HEK293T (cell line): Measurements from ENCODE around the gene FCN2.

Experiments used
- CTCF ChIA-PET: fragments of 350-600 bp; formaldehyde crosslinking; extraction: SDS; loops from one replicate; lab custom pipeline; 2021; ENCODE audit warnings: antibody characterized with exemption, inconsistent platforms; lab: Yijun Ruan, JAX
- POLR2A ChIA-PET: fragments of 350-600 bp; formaldehyde crosslinking; extraction: SDS; loops from one replicate; lab custom pipeline; 2020; ENCODE audit warnings: antibody characterized with exemption, inconsistent platforms; lab: Yijun Ruan, JAX
- DNase-seq: peaks from one replicate; pipeline ENCODE4 v3.0.0; 2012; ENCODE audit warnings: mixed read lengths; ENCODE audit errors: extremely low spot score
- ARNT ChIP-seq: fragments of 450-650 bp; IDR thresholded peaks from 2 replicates; pipeline ENCODE4 v1.6.1; 2017; ENCODE audit warnings: mild to moderate bottlenecking
- BHLHE40 ChIP-seq: fragments of 450-650 bp; IDR thresholded peaks from 2 replicates; pipeline ENCODE4 v1.6.1; 2016; ENCODE audit warnings: mild to moderate bottlenecking, moderate library complexity, borderline replicate concordance
- CTBP1 ChIP-seq: fragments of 450-650 bp; IDR thresholded peaks from 2 replicates; pipeline ENCODE4 v1.6.1; 2016; ENCODE audit warnings: borderline replicate concordance
- ELF4 ChIP-seq: fragments of 450-650 bp; IDR thresholded peaks from 2 replicates; pipeline ENCODE4 v1.6.1; 2017; ENCODE audit warnings: antibody characterized with exemption
- FOXA1 ChIP-seq: fragments of 450-650 bp; IDR thresholded peaks from 2 replicates; pipeline ENCODE4 v1.6.1; 2016; ENCODE audit warnings: mild to moderate bottlenecking
- FOXK2 ChIP-seq: fragments of 450-650 bp; IDR thresholded peaks from 2 replicates; pipeline ENCODE4 v1.6.1; 2016; ENCODE audit warnings: mild to moderate bottlenecking
- FOXM1 ChIP-seq: fragments of 450-650 bp; IDR thresholded peaks from 2 replicates; pipeline ENCODE4 v1.6.1; 2017; ENCODE audit warnings: mild to moderate bottlenecking, borderline replicate concordance
- HDGF ChIP-seq: fragments of 450-650 bp; IDR thresholded peaks from 2 replicates; pipeline ENCODE4 v1.6.1; 2017; ENCODE audit warnings: antibody characterized with exemption, borderline replicate concordance
- L3MBTL2 ChIP-seq: fragments of 450-650 bp; conservative IDR thresholded peaks from 2 replicates; pipeline ENCODE4 v1.6.1; 2016; ENCODE audit warnings: mild to moderate bottlenecking
- LEF1 ChIP-seq: fragments of 450-650 bp; IDR thresholded peaks from 2 replicates; pipeline ENCODE4 v1.6.1; 2017; ENCODE audit warnings: mild to moderate bottlenecking, borderline replicate concordance
- NFRKB ChIP-seq: fragments of 450-650 bp; IDR thresholded peaks from 2 replicates; pipeline ENCODE4 v1.6.1; 2016; ENCODE audit warnings: mild to moderate bottlenecking, moderate library complexity
- SP1 ChIP-seq: fragments of 450-650 bp; IDR thresholded peaks from 2 replicates; pipeline ENCODE4 v1.6.1; 2017
- SUZ12 ChIP-seq: fragments of 450-650 bp; IDR thresholded peaks from 2 replicates; pipeline ENCODE4 v1.6.1; 2016; ENCODE audit warnings: mild to moderate bottlenecking
- TARDBP ChIP-seq: fragments of 450-650 bp; IDR thresholded peaks from 2 replicates; pipeline ENCODE4 v1.6.1; 2016
- ZNF384 ChIP-seq: fragments of 450-650 bp; IDR thresholded peaks from 2 replicates; pipeline ENCODE4 v1.6.1; 2016
- TF ChIP-seq, protein P1 (sequence below): fragments of 450-650 bp; IDR thresholded peaks from 2 replicates; pipeline ENCODE4 v1.6.1; 2016

The FCN2 gene

DNA sequence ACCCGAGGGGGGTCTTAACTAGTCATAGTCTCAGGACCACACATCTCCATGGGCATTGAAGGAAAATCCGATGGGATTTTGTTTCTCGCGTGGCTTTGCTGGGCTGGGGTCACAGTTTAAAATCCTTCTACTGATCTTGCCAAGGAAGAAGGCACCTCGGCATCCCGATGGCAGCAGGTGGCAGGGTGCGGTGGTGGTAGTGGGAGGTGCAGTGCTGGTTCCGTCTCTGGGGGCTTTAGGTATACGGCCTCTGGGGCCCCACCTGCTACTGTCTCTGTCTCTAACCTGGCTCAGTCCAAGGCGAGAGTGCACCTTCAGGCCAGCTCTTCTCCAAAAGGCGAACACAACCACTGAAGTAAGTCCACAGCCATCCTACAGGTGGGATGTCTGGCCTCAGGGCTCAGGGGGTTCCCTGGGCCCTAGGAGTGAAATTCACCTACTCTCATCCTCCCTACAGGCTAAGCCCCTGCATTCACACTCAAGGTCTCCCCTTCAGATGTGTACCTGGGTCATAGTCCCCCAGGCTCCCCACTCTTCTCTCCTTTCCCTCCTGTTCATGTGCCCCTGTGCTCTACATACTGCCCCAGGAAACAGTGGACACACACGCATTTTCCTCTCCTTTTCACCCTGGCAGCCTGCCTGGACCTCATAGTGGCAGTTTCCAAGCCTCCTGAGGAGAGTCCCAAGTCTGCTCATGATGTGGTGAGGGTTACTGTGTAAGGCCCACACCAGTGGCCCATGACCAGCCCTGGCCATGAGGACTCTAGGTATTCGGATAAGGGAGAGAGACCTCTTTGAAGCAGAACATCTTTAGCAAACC, 736 bp upstream of the FCN2 start:
- no peak for DNase-seq
- POLR2A ChIA-PET: no interaction called here
- TF ChIP-seq FOXA1: no peak
- TF ChIP-seq L3MBTL2: no peak
- TF ChIP-seq NFRKB: no peak
- no peak for TF ChIP-seq ZNF384
- no peak for TF ChIP-seq LEF1
- TF ChIP-seq FOXM1: no peak
- TF ChIP-seq HDGF: no peak
- TF ChIP-seq ELF4: no peak
- no peak for TF ChIP-seq ARNT
- TF ChIP-seq, protein P1, sequence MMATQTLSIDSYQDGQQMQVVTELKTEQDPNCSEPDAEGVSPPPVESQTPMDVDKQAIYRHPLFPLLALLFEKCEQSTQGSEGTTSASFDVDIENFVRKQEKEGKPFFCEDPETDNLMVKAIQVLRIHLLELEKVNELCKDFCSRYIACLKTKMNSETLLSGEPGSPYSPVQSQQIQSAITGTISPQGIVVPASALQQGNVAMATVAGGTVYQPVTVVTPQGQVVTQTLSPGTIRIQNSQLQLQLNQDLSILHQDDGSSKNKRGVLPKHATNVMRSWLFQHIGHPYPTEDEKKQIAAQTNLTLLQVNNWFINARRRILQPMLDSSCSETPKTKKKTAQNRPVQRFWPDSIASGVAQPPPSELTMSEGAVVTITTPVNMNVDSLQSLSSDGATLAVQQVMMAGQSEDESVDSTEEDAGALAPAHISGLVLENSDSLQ: no peak
- TF ChIP-seq FOXK2: no peak
- TF ChIP-seq CTBP1: no peak
- no peak for TF ChIP-seq BHLHE40
- no peak for TF ChIP-seq SUZ12
- no peak for TF ChIP-seq SP1
- TF ChIP-seq TARDBP: no peak
- CTCF ChIA-PET: no interaction called here

DNA sequence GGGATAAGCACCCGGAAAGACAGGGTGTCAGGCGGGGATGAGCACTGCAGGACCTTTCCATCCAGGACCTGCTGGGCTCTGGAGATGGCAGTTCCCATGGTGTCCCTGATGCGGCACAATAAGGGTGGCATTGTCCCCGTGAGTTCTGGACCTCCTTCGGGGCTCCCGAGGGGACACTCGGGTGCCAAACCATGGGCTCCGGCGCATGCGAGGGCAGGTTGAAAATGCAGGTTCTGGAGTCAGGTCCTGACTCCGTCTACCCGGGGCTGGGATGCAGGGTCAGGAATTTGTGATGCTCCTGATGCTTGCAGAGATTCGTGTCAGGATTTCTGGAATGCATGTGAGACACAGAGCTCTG, 682 bp downstream of the FCN2 start:
- POLR2A ChIA-PET: no interaction called here
- CTCF ChIA-PET: no interaction called here
- DNase-seq: no peak
- no peak for TF ChIP-seq ARNT
- TF ChIP-seq L3MBTL2: no peak
- TF ChIP-seq ELF4: no peak
- no peak for TF ChIP-seq BHLHE40

DNA sequence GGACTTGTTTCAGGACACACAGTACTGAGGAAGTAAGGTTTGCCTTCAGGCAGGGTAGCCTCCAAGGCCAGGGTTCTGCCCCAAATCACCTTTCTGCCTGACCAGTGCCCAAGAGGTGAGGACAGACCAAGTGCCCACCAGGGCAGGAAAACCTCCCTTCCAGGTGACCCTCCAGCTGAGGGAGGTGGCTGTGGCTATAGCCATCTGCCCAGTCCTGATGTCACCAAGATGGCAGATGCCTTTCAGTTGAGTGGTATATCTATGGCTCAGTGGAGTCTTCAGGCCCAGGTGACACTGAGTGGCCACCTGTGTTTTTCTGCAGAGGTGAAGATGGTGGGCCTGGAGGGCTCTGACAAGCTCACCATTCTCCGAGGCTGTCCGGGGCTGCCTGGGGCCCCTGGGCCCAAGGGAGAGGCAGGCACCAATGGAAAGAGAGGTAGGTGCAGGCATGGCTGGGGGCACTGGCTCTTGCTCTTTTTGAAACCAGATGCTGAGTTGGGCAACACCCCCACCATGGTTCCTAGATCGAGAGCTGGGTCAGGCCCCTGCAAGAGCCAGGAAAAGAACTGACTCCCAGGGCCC, 1.7 kb downstream of the FCN2 start:
- TF ChIP-seq SP1: no peak
- no peak for TF ChIP-seq ELF4
- no peak for TF ChIP-seq NFRKB
- no peak for TF ChIP-seq HDGF
- no peak for TF ChIP-seq LEF1
- TF ChIP-seq SUZ12: no peak
- TF ChIP-seq ARNT: no peak
- no peak for TF ChIP-seq BHLHE40
- TF ChIP-seq, protein P1: no peak
- TF ChIP-seq TARDBP: no peak
- no peak for TF ChIP-seq L3MBTL2
- TF ChIP-seq CTBP1: no peak
- no peak for TF ChIP-seq FOXA1
- no peak for TF ChIP-seq FOXM1
- TF ChIP-seq ZNF384: no peak
- no peak for TF ChIP-seq FOXK2
- DNase-seq: no peak
- ChIA-PET CTCF (no interaction called here), POLR2A (no interaction called here)

DNA sequence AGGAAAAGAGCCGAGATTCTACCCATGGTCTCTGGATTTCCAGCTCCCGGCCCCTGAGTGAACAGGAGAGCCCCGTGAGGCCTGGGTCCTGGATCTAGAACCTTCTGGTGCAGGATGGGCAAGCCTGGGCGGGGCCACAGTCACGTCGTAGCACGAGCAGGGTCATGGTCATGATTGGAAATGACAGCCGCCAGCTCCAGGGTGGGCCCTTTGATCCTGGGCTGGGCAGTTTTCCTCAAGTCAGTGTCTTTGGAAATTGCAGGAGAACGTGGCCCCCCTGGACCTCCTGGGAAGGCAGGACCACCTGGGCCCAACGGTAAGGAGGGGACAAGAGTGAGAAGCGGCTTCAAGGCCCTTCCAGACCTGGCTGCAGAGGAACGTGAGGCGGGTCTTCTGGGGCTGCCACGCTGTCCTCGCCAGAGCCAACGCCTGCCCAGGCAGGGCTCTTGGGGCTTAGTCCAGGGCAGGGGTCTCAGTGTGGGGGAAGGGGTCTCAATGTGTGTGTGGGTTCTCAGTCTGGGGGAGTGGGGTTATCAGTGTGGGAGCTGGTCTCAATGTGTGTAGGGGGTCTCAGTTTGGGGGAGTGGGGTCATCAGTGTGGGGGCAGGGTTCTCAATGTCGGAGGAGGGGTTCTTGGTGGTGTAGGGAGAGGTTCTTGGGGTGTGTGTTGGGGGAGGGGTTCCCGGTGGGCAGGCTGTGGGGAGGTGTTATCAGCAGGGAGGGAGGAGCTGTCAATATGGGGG, 2.6 kb downstream of the FCN2 start:
- ChIA-PET POLR2A (no interaction called here), CTCF (no interaction called here)
- no peak for DNase-seq
- TF ChIP-seq TARDBP: no peak
- no peak for TF ChIP-seq FOXA1
- TF ChIP-seq ELF4: no peak
- no peak for TF ChIP-seq FOXM1
- TF ChIP-seq BHLHE40: no peak
- TF ChIP-seq, protein P1: no peak

DNA sequence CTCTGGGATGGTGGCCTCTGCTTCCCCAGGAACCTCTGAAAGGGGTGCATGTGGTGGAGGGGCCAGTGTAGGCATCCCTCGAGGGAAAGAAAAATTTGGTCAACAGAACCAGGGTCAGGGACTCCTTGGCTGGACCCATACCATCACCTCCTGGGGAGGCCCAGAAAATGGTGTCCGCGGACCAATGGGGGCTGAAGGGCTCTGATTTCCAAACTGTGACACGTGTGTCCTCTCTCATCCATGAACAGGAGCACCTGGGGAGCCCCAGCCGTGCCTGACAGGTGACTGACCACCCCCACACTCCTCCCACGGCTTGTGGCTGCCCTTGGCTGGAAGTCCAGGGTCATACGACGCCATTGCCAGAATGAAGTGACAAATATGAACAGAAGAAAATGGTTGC, 3.9 kb downstream of the FCN2 start:
- POLR2A ChIA-PET: no interaction called here
- CTCF ChIA-PET: no interaction called here
- DNase-seq: no peak
- TF ChIP-seq, protein P1: no peak
- no peak for TF ChIP-seq FOXK2
- TF ChIP-seq SUZ12: no peak
- no peak for TF ChIP-seq TARDBP
- no peak for TF ChIP-seq LEF1
- TF ChIP-seq CTBP1: no peak
- TF ChIP-seq ARNT: no peak
- TF ChIP-seq HDGF: no peak
- TF ChIP-seq FOXA1: no peak
- no peak for TF ChIP-seq NFRKB
- TF ChIP-seq L3MBTL2: no peak
- no peak for TF ChIP-seq SP1
- no peak for TF ChIP-seq ELF4
